Fibroblast of pulmonary artery (primary cell): Measurements from ENCODE around the gene ATP13A1.
"Not testable (repeated sequence)": the region's sequence is repeated elsewhere in the genome, so short reads cannot be mapped to it uniquely, and the experiment has no call there.

Source experiments
- DNase-seq: peaks from one replicate; pipeline ENCODE4 v3.0.0-alpha.2; 2010; ENCODE audit warnings: low read depth
- H3K4me3 ChIP-seq: replicated peaks from 2 replicates; pipeline ENCODE4 v1.5.1; 2011; ENCODE audit warnings: low read depth, mild to moderate bottlenecking, control low read depth, low read length, moderate library complexity
- TF ChIP-seq, protein P1 (sequence below): IDR thresholded peaks from 2 replicates; pipeline ENCODE4 v1.5.1; 2011; ENCODE audit warnings: mild to moderate bottlenecking, control low read depth, low read length, inconsistent platforms; ENCODE audit errors: missing control alignments

ATP13A1 gene

GRCh38 chr19:19602713-19603324 is 60.7 kb downstream of the ATP13A1 start:
- TF ChIP-seq, protein P1, sequence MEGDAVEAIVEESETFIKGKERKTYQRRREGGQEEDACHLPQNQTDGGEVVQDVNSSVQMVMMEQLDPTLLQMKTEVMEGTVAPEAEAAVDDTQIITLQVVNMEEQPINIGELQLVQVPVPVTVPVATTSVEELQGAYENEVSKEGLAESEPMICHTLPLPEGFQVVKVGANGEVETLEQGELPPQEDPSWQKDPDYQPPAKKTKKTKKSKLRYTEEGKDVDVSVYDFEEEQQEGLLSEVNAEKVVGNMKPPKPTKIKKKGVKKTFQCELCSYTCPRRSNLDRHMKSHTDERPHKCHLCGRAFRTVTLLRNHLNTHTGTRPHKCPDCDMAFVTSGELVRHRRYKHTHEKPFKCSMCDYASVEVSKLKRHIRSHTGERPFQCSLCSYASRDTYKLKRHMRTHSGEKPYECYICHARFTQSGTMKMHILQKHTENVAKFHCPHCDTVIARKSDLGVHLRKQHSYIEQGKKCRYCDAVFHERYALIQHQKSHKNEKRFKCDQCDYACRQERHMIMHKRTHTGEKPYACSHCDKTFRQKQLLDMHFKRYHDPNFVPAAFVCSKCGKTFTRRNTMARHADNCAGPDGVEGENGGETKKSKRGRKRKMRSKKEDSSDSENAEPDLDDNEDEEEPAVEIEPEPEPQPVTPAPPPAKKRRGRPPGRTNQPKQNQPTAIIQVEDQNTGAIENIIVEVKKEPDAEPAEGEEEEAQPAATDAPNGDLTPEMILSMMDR = no peak
- H3K4me3 ChIP-seq = no peak overlapping the region
- no peak for DNase-seq

DNA sequence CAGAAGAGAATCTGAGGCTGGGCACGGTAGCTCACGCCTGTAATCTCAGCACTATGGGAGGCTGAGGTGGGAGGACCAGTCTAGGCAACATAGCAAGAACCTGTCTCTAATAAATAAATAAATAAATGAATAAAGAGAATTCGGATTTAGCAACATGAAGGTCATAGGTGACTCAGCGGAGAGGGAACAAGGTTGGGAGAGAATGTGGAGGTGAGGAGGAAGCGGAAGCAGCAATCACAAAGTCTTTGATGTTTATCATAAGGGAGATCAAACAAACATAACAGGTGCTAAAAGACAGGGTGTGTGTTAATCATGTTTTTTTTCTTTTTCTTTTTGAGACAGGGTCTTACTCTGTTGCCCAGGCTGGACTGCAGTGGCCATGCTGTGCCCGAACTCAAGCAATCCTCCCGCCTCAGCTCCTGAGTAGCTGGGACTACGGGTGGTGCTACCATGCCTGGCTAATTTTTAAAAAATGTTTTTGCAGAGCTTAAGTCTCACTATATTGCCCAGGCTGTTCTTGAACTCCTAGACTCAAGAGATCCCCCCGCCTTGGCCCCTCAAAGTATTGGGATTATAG is 61.3 kb downstream of the ATP13A1 start:
- no peak overlapping the region for H3K4me3 ChIP-seq
- DNase-seq = no peak

DNA sequence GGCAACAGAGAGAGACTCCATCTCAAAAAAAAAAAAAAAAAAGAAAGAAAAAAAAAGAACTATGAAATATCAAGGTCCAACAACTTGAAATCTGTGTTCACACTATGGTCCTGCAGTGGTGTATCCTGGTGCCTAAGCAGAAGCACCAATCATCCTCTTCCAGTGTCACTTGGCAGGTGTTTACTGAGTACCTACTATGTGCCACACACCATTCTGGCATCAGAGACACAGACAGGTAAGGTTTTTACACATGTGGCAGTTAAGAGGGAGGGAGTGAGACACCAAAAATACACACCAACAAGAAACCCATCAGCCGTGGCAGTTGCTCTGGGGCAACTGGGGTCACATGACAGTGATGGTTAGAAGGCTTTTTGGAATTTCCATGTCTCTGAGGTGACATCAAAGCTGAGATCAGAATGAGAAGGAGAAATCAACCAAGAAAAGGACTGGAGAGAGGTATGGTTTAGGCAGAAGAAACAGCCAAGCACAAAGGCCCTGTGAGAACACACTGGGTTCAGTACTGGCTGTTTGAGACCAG is 62.6 kb downstream of the ATP13A1 start:
- no peak for DNase-seq
- no peak overlapping the region for H3K4me3 ChIP-seq
- TF ChIP-seq, protein P1 = no peak

More for the DNA sequence above, 61.3 kb downstream of the ATP13A1 start:
- TF ChIP-seq, protein P1 = no peak

GRCh38 chr19:19598728-19599451 is 64.6 kb downstream of the ATP13A1 start:
- H3K4me3 ChIP-seq = not testable (repeated sequence)

GRCh38 chr19:19597809-19598306 is 65.6 kb downstream of the ATP13A1 start:
- no peak for DNase-seq
- no peak overlapping the region for H3K4me3 ChIP-seq
- TF ChIP-seq, protein P1 = no peak

More at GRCh38 chr19:19598728-19599451, 64.6 kb downstream of the ATP13A1 start:
- DNase-seq = not testable (repeated sequence)
